ENCODE measurements around the gene TRDN.

GRCh38 chr6:123677897-123678296 is 41.1 kb upstream of the TRDN start:
- TF ChIP-seq EZH2 (IDR thresholded peaks at IDR 0.05; ENCODE audit: borderline replicate concordance, low read depth, low read length, severe bottlenecking) (no peak), CTCF (IDR thresholded peaks at IDR 0.05; ENCODE audit: borderline replicate concordance, extremely low read depth, low read length, poor library complexity, severe bottlenecking) (no peak)
